ENCODE measurements around the gene PAK5. TPM values are rescaled to one million over a fixed set of nuclear protein-coding genes. Genes with fewer than 3 reads are reported as not detected.

Gene PAK5
- total RNA-seq, 1 donor from 2014 or later = 1.6 TPM

DNA sequence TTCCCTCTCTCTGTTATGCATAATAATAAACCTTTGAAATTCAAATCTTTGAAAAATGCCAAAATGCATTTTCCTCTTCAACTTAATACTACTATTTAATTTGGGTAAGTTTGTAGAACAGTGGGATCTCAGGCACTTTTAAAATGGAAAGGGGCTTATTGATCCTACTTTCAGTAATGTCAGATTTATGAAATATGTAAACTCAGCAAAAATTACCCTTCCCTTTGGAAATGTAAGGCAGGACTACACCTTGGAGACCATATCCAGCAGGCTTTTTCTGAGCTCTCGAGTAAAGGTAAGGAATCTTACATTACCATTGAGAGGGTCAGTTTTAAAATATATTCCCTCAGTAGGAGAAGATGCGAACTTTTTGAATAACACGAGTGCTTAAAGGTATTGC, 175.5 kb downstream of the PAK5 start:
- H3K27me3 Mint-ChIP-seq (ENCODE audit: insufficient read depth, low read depth) = no peaks in the 10 kb centered on the region

GRCh38 chr20:9660236-9660868, 178.5 kb downstream of the PAK5 start:
- no peaks in the 10 kb centered on the region for H3K36me3 Mint-ChIP-seq
- TF ChIP-seq EZH2phosphoT487 (IDR thresholded peaks at IDR 0.05) (no peak), EZH2 (IDR thresholded peaks at IDR 0.05) (no peak)
- TF ChIP-seq, protein P1, sequence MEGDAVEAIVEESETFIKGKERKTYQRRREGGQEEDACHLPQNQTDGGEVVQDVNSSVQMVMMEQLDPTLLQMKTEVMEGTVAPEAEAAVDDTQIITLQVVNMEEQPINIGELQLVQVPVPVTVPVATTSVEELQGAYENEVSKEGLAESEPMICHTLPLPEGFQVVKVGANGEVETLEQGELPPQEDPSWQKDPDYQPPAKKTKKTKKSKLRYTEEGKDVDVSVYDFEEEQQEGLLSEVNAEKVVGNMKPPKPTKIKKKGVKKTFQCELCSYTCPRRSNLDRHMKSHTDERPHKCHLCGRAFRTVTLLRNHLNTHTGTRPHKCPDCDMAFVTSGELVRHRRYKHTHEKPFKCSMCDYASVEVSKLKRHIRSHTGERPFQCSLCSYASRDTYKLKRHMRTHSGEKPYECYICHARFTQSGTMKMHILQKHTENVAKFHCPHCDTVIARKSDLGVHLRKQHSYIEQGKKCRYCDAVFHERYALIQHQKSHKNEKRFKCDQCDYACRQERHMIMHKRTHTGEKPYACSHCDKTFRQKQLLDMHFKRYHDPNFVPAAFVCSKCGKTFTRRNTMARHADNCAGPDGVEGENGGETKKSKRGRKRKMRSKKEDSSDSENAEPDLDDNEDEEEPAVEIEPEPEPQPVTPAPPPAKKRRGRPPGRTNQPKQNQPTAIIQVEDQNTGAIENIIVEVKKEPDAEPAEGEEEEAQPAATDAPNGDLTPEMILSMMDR (IDR thresholded peaks at IDR 0.05) = no peak
- peaks cover 5% of the 10 kb centered on the region for H4K20me1 ChIP-seq (ENCODE audit: low read depth)
- H3K27me3 Mint-ChIP-seq (ENCODE audit: insufficient read depth, low read depth) = no peaks in the 10 kb centered on the region
- H3K4me2 ChIP-seq = no peak overlapping the region
- H3K36me3 ChIP-seq = no peaks in the 10 kb centered on the region
- H3K27ac ChIP-seq = no peak overlapping the region
- no peaks in the 10 kb centered on the region for H3K4me1 Mint-ChIP-seq
- DNase-seq (ENCODE audit: low spot score) = peak; percentile 73
- H3K79me2 ChIP-seq (ENCODE audit: low read depth) = no peaks in the 10 kb centered on the region
- no peaks in the 10 kb centered on the region for H3F3A ChIP-seq (ENCODE audit: low read depth)
- H3K9ac ChIP-seq = no peak overlapping the region
- H3K9me3 Mint-ChIP-seq = no peaks in the 10 kb centered on the region
- H3K9me3 ChIP-seq (ENCODE audit: low read depth) = no peaks in the 10 kb centered on the region
- H3K4me1 ChIP-seq = no peaks in the 10 kb centered on the region
- H3K4me3 ChIP-seq = no peak overlapping the region
- no peak overlapping the region for H2AFZ ChIP-seq (replicated peaks)
- H3K27me3 ChIP-seq = no peaks in the 10 kb centered on the region
- no peak overlapping the region for H3K27ac Mint-ChIP-seq
- no peak overlapping the region for H3K4me3 Mint-ChIP-seq

More for the DNA sequence above, 175.5 kb downstream of the PAK5 start:
- Mint-ChIP-seq H3K4me1 (no peaks in the 10 kb centered on the region), H3K27ac (no peak overlapping the region), H3K9me3 (no peaks in the 10 kb centered on the region), H3K4me3 (no peak overlapping the region), H3K36me3 (no peaks in the 10 kb centered on the region)
- no peak for DNase-seq (ENCODE audit: low spot score)
- Histone ChIP-seq H3K4me1 (no peaks in the 10 kb centered on the region), H3K36me3 (no peaks in the 10 kb centered on the region), H3K4me3 (no peak overlapping the region), H3K4me2 (no peak overlapping the region), H4K20me1 (ENCODE audit: low read depth) (peaks cover 5% of the 10 kb centered on the region), H3K79me2 (ENCODE audit: low read depth) (no peaks in the 10 kb centered on the region), H3K27me3 (no peaks in the 10 kb centered on the region), H2AFZ (replicated peaks) (no peak overlapping the region), H3K9me3 (ENCODE audit: low read depth) (no peaks in the 10 kb centered on the region), H3K9ac (no peak overlapping the region), H3F3A (ENCODE audit: low read depth) (no peaks in the 10 kb centered on the region), H3K27ac (no peak overlapping the region)
- no peak for TF ChIP-seq EZH2phosphoT487 (IDR thresholded peaks at IDR 0.05)
- no peak for TF ChIP-seq EZH2 (IDR thresholded peaks at IDR 0.05)
- TF ChIP-seq, protein P1 (IDR thresholded peaks at IDR 0.05) = no peak

GRCh38 chr20:9647741-9648140, 191.1 kb downstream of the PAK5 start:
- Histone ChIP-seq H3K4me2 (no peak overlapping the region), H3K36me3 (no peaks in the 10 kb centered on the region), H3K4me1 (no peaks in the 10 kb centered on the region), H2AFZ (replicated peaks) (no peak overlapping the region), H3K27ac (no peak overlapping the region), H3K79me2 (ENCODE audit: low read depth) (no peaks in the 10 kb centered on the region), H3K4me3 (no peak overlapping the region), H3F3A (ENCODE audit: low read depth) (no peaks in the 10 kb centered on the region), H4K20me1 (ENCODE audit: low read depth) (no peaks in the 10 kb centered on the region), H3K27me3 (no peaks in the 10 kb centered on the region), H3K9me3 (ENCODE audit: low read depth) (no peaks in the 10 kb centered on the region), H3K9ac (no peak overlapping the region)
- no peak overlapping the region for H3K4me3 Mint-ChIP-seq
- H3K9me3 Mint-ChIP-seq = no peaks in the 10 kb centered on the region
- no peak for DNase-seq (ENCODE audit: low spot score)
- H3K27ac Mint-ChIP-seq = peak overlapping the region; percentile 46
- peaks cover 9% of the 10 kb centered on the region for H3K4me1 Mint-ChIP-seq
- TF ChIP-seq, protein P1 (IDR thresholded peaks at IDR 0.05) = no peak
- TF ChIP-seq EZH2phosphoT487 (IDR thresholded peaks at IDR 0.05) (no peak), EZH2 (IDR thresholded peaks at IDR 0.05) (no peak)
- H3K27me3 Mint-ChIP-seq (ENCODE audit: insufficient read depth, low read depth) = peaks cover 7% of the 10 kb centered on the region
- H3K36me3 Mint-ChIP-seq = no peaks in the 10 kb centered on the region
